ENCODE measurements around the gene EIF1AD.
"Not testable (repeated sequence)": the region's sequence is repeated elsewhere in the genome, so short reads cannot be mapped to it uniquely, and the experiment has no call there.

EIF1AD gene

GRCh38 chr11:65958774-65959420, 43.1 kb downstream of the EIF1AD start:
- Histone ChIP-seq H3K27ac (no peak overlapping the region), H3K4me3 (ENCODE audit: low read depth, low read length) (no peak overlapping the region), H3K36me3 (replicated peaks) (peaks cover under 1% of the 10 kb centered on the region), H3K27me3 (replicated peaks) (no peaks in the 10 kb centered on the region)
- DNase-seq, result no peak
- no peak for TF ChIP-seq CTCF (IDR thresholded peaks at IDR 0.05; ENCODE audit: low read depth, low read length, missing control alignments)
- in situ Hi-C loops (cut with HindIII; ENCODE audit: low pct_ligation_motif_present, low sequenced_read_pairs), result no loop called here

GRCh38 chr11:65958291-65958690, 43.7 kb downstream of the EIF1AD start:
- in situ Hi-C loops (cut with HindIII; ENCODE audit: low pct_ligation_motif_present, low sequenced_read_pairs), result no loop called here
- H3K36me3 ChIP-seq (replicated peaks), result no peaks in the 10 kb centered on the region
- H3K27ac ChIP-seq, result no peak overlapping the region
- DNase-seq, result no peak
- no peaks in the 10 kb centered on the region for H3K27me3 ChIP-seq (replicated peaks)
- no peak overlapping the region for H3K4me3 ChIP-seq (ENCODE audit: low read depth, low read length)
- no peak for TF ChIP-seq CTCF (IDR thresholded peaks at IDR 0.05; ENCODE audit: low read depth, low read length, missing control alignments)

- in situ Hi-C loops (cut with HindIII; ENCODE audit: low pct_ligation_motif_present, low sequenced_read_pairs), result no loop called here
- Histone ChIP-seq H3K4me3 (ENCODE audit: low read depth, low read length) (no peak overlapping the region), H3K27ac (no peak overlapping the region), H3K27me3 (replicated peaks) (no peaks in the 10 kb centered on the region), H3K36me3 (replicated peaks) (no peaks in the 10 kb centered on the region)
- no peak for TF ChIP-seq CTCF (IDR thresholded peaks at IDR 0.05; ENCODE audit: low read depth, low read length, missing control alignments)
- DNase-seq, result no peak
These were observed 47.2 kb downstream of the EIF1AD start for GRCh38 chr11:65954771-65955170.

GRCh38 chr11:65953471-65953870, 48.5 kb downstream of the EIF1AD start:
- no peaks in the 10 kb centered on the region for H3K27me3 ChIP-seq (replicated peaks)
- DNase-seq, result no peak
- H3K36me3 ChIP-seq (replicated peaks), result no peaks in the 10 kb centered on the region
- H3K4me3 ChIP-seq (ENCODE audit: low read depth, low read length), result no peak overlapping the region
- H3K27ac ChIP-seq, result no peak overlapping the region
- in situ Hi-C loops (cut with HindIII; ENCODE audit: low pct_ligation_motif_present, low sequenced_read_pairs), result no loop called here
- no peak for TF ChIP-seq CTCF (IDR thresholded peaks at IDR 0.05; ENCODE audit: low read depth, low read length, missing control alignments)

GRCh38 chr11:65952052-65952521, 49.9 kb downstream of the EIF1AD start:
- in situ Hi-C loops (cut with HindIII; ENCODE audit: low pct_ligation_motif_present, low sequenced_read_pairs), result no loop called here
- Histone ChIP-seq H3K4me3 (ENCODE audit: low read depth, low read length) (no peak overlapping the region), H3K36me3 (replicated peaks) (no peaks in the 10 kb centered on the region), H3K27me3 (replicated peaks) (no peaks in the 10 kb centered on the region), H3K27ac (no peak overlapping the region)
- TF ChIP-seq CTCF (IDR thresholded peaks at IDR 0.05; ENCODE audit: low read depth, low read length, missing control alignments), result no peak
- DNase-seq, result no peak

GRCh38 chr11:65951641-65952040, 50.3 kb downstream of the EIF1AD start:
- H3K4me3 ChIP-seq (ENCODE audit: low read depth, low read length); H3K36me3 ChIP-seq (replicated peaks); H3K27me3 ChIP-seq (replicated peaks); in situ Hi-C loops (cut with HindIII; ENCODE audit: low pct_ligation_motif_present, low sequenced_read_pairs); DNase-seq; H3K27ac ChIP-seq: not testable (repeated sequence)

GRCh38 chr11:65950711-65951110, 51.2 kb downstream of the EIF1AD start:
- H3K27me3 ChIP-seq (replicated peaks); H3K27ac ChIP-seq; in situ Hi-C loops (cut with HindIII; ENCODE audit: low pct_ligation_motif_present, low sequenced_read_pairs): not testable (repeated sequence)

More at GRCh38 chr11:65950711-65951110, 51.2 kb downstream of the EIF1AD start:
- DNase-seq; H3K4me3 ChIP-seq (ENCODE audit: low read depth, low read length); H3K36me3 ChIP-seq (replicated peaks): not testable (repeated sequence)

Data from brain microvascular endothelial cell (primary cell).